Stimulated activated CD4-positive, alpha-beta T cell treated with anti-CD3 and anti-CD28 coated beads, Interleukin-15, amount 100 ng/mL, for 1 hour (primary cell): ENCODE data around the gene OR51F2.
"Not testable (repeated sequence)": the region's sequence is repeated elsewhere in the genome, so short reads cannot be mapped to it uniquely, and the experiment has no call there.

Experiments used
- DNase-seq, 2 donors: peaks; one replicate each; pipeline ENCODE4 v3.0.0-alpha.2; 2020; ENCODE audit warnings: low read depth in 1 of 2, low spot score in 1 of 2

OR51F2 gene, protein sequence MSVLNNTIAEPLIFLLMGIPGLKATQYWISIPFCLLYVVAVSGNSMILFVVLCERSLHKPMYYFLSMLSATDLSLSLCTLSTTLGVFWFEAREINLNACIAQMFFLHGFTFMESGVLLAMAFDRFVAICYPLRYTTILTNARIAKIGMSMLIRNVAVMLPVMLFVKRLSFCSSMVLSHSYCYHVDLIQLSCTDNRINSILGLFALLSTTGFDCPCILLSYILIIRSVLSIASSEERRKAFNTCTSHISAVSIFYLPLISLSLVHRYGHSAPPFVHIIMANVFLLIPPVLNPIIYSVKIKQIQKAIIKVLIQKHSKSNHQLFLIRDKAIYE

DNA sequence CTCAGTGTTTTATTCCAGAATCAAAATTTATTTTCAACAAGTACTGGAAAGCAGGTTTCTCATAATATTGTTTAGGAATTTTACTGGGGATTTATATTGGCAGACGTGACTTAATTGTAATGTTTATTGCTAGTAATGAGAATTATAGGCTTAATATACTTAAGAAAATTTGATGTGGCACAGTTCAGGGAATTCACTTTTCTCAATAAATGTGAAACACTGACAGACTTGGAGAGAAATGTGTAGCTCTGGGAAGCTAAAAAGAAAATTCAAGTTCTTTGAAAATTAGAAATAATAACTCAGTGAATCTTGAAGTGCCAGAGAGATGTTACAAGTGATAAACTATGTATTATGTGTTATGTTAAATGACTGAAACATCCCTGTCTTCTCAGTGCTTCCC is at the start of gene OR51F2:
TSS of gene OR51F2 (plus strand) at position 301 of the 400 bp plus-strand sequence. CDS start 101 bp downstream, outside the sequence.
- no peak for DNase-seq

GRCh38 chr11:4782454-4782853 is 38.7 kb upstream of the OR51F2 start:
- DNase-seq: no peak

DNA sequence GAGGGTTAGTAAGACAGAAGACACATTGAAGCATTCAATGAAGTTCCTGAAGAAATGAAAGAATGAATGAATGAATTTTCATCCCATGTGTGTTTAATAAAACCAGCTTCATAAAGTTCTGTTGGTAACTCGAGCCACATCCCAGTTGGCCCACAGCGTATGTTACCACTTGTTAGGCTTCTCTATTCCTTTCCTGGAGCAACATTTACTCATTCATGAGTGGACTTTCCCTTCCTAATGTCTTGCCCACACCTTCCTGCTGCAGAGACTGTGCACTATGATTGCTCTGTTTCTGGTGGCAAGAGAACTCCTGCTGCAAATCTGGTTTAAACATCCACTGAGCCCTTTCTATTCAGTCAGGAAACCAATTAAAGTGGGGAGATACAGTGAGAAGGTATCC is 23.9 kb upstream of the OR51F2 start:
- no peak for DNase-seq

DNA sequence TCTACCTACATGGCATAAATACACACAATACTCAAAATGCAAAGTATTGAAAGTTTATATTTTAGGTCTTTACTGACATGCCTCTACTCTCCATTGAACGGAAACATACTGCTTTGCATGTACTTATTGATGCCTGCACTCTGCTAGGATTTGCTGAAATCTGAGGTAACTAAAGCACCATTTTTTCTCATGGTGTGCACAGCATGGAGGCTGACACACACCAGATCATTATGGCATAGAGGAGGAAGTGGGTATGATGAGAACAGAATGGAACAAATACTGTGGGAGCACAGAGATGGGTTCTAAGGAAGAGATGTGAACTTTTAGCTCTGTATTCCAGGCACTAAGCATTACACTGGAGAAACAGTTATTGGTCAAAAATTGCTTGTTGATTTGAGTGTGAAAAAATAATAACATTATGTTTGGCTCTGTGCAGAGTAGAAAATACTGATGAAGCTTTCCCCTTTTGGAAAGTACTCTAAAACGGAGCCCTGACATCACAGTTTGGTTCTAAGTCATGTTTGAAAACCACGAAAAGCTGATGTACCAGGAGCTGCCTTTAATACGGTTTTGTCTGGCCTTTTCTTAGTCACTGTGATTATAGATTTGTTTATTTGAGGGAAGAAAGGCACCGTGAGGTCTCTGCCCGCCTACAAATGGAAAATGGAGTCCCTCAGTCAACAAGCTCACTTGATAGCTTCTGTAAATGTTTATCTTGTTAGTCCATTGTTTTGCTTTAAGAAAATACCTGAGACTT is 22.5 kb upstream of the OR51F2 start:
- no peak for DNase-seq

- not testable (repeated sequence) for DNase-seq
Observed at GRCh38 chr11:4801316-4801715, 19.8 kb upstream of the OR51F2 start.

- DNase-seq: no peak
Observed at GRCh38 chr11:4804280-4804679, 16.8 kb upstream of the OR51F2 start, which contains the start of gene OR52R1. Gene OR52R1, minus strand, starts transcription at chr11:4804380. Its CDS starts 0 bp downstream, at chr11:4804380.

DNA sequence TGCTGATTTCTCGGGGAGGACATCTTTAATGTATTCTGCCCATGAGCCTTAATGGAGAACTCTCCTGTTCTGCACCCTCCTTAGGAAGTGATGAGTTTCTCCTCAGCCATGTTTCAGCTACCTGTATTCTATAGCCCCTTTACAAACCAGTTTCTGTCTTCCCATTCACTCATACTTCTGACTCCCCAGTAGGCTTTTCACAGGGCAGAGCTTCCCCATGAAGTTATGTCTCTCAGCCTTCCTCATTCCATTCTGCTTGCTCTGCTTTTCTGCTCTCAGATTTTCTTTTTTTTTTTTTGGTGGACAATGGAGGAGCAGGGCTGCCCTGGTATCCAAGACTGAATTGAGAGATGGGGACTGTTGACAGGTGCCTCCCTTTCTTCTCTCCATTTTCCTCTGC is 12.6 kb upstream of the OR51F2 start:
- DNase-seq: no peak

GRCh38 chr11:4809246-4809645 is 11.9 kb upstream of the OR51F2 start:
- no peak for DNase-seq

DNA sequence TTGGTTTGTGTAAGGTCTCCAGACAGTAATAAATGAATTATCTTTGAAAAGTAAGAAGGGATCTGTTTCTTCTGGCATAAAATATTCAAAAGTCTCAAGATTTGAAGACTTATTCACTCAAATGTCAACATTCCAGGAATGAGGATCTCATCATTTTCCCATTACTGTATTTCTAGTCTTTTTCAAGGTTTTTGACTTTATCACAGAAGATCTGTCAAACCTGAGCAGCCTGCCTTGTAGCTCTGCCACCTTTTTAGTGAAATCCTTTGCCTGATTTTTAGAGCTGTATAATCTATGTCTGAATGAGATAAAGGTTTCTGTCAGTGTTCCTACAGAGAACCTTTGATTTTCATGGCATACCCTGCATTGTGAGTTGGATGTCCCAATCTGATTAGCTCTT is 4.0 kb downstream of the OR51F2 start:
- DNase-seq: no peak

GRCh38 chr11:4826425-4826824 is 5.3 kb downstream of the OR51F2 start:
- DNase-seq: no peak

- DNase-seq: no peak
Observed at GRCh38 chr11:4830346-4830745, 9.2 kb downstream of the OR51F2 start.

GRCh38 chr11:4830909-4831308 is 9.8 kb downstream of the OR51F2 start:
- no peak for DNase-seq

DNA sequence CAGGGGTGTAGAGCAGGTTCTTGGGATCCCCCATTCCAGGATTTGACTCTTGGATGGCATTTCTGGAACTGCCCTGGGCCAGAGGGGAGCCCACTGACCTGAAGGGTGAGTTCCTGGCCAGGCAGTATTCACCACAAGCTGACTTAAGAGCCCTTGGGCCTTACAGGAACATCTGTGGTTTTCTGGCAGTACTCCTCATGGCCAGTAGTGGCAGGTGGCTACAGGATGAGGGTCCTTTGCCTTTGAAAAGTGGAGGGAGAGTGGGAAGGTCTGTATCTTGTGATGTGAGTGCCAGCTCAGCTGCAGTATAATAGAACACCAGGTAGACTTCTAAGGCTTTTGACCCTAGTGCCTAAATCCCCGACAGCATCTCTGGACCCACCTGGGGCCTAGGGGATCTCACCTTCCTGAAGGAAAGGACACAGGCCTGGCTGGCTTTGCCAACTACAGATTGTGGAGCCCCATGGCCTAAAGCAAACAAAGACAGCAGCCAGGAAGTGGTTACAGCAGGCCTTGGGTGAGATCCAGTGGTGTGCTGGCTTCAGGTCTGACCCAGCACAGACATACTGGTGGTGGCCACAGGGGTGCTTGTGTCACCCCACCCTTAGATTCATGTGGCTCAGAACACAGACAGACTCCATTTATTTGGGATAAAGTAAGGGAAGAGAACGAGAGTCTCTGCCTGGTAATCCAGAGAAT is 18.9 kb downstream of the OR51F2 start:
- DNase-seq: no peak

DNA sequence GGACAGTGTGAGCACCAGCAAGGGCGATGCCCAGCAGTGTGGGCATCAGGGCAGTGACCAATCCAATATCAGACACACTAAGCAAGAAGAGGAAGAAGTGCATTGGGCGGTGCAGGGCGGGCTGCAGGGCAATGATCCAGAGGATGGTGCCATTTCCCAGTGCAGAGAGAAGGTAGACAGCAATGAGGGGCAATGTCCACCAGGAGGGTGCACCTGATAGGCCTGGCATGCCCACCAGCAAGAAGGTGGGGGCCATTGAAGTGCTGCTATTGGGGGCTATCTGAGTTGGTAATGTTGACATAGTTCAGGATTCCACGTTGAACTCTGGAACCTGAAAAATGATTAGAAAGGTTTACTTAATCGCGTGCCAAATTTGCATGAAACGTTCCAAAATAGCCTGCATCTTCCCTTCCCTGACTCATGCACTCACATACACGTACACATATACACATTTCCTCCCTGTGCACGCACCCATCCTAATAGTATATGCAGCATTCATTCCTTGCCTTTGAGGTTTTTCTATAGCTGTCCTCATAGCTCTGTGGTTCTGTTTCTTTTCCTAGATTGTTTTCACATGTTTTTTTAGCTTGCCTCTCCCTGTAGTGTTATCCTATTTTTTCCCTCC is 27.9 kb downstream of the OR51F2 start, which contains the start of gene OR51S1:
TSS of gene OR51S1 (minus strand) at position 301 of the 625 bp plus-strand sequence. CDS start at position 301, 0 bp downstream.
- no peak for DNase-seq

DNA sequence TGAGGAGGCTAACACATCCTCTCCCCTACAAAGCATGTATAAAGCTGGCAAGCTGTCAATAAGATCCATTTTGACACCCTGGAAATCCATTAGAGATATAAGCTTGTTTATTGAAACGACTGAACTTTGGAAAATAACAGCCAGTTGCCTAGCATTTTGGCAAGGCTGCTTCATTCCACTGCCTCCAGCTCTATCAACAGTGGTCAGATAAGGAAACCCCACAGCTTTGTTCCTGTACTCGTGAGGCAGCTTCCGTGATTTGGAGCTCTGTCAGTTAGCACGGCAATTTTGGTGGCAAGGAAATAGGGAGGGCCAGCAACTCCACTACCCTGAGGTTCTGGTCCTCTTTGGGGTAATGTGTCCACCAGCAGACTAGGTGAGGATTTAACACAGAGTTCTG is 29.9 kb downstream of the OR51F2 start:
- DNase-seq: no peak

- DNase-seq: not testable (repeated sequence)
Observed at GRCh38 chr11:4854286-4854685, 33.2 kb downstream of the OR51F2 start.

DNA sequence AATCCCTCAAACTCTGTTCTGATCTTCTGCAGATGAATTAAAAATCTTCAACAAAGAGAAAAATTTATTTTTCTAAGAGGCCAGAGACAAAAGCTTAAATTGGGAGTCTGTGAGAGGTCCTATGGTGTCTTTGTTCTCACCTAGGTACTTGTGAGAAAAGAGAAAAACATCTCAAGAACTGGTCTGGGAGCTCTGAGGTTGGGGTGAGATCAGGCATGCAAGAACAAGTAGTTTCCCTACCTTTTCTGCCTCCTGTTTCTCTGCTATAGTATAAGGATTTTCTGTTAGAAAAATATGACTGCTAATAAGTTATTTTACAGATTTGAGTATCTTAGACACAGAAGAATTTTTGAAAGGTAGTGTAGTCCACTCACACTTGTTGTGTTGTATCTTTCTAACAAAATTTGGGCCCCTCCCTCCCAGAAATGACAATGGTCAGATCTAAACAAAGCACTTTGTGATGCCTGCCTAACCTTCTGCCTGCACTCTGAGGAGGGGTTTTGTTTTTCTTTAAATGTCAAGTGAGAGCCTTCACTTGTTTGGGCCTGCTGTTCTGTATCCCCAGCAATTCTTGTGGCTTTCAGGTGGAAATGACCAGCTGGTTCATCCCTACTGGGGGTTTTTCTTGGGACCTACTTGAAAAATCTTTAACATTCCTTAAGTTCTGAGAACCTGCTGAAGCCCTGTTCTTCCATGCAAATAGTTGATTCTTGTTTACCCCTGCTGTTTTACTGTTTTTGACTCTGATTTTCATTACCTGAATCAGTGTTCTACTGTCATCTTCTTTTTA is 41.5 kb downstream of the OR51F2 start:
- no peak for DNase-seq

DNA sequence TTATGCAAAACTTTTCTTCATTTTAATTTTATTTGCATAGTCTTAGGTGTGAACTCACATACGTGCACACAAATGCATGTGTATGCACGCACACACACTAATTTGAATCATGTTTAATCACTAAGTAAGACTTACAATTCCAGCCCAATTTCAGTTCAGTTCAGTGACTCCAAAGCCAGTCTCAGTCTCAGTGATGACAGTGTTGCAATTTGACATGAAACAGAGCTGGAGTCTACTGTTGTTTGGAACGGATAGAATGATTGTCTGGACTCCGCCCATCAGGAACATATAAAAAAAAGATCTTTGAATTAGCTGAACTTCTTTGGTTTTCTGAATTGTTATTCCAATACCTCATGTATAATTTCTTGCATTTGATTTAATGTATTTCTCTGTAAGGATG is 42.8 kb downstream of the OR51F2 start:
- no peak for DNase-seq

DNA sequence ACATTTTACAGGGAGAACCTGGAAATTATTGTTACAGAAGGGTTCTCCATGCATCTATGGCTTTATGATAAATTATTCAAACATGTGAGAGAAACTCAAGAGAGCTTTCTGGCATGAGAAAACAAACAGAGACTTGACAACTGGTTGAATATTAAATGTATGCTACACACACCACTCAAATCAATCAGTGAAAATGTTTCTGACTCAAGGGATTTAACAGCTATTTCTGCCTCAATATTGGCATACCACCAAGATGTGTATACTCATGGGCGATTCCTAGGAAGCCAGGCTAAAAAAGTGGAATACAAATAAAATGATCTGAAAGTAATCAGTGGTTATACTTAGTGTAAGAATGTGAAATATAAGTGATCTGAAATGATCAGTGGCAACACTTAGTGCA is 44.7 kb downstream of the OR51F2 start:
- no peak for DNase-seq
